ENCODE data around the gene MALL. TPM values are rescaled to one million over a fixed set of nuclear protein-coding genes. Genes with fewer than 3 reads are reported as not detected.
A peak's percentile ranks its signal among the peaks of the same experiment; 100 is the strongest.

The MALL gene
- total RNA-seq, 1 experiment from 2014 or later, result 32.4 TPM

GRCh38 chr2:110107092-110108079 is 8.2 kb downstream of the MALL start:
- H2AFZ ChIP-seq, result no peak overlapping the region
- DNase-seq, result peak in 1 of 2 experiments; percentile 62
- H3K36me3 ChIP-seq (ENCODE audit: low read depth), result peaks cover 25% of the 10 kb centered on the region; the same call in 1 of the 2 replicates
- ChIA-PET CTCF (no interaction called here), POLR2A (ENCODE audit: unreplicated experiment) (interaction anchor here (0.6 kb wide), 1 partner anchor 26 kb away, joined by 8 read pairs; no protein-coding TSS in a partner anchor)
- peak overlapping the region; percentile 35; the same call in 1 of the 2 replicates for H3K4me3 ChIP-seq
- H3K4me2 ChIP-seq, result peak overlapping the region; percentile 75
- H3K27ac ChIP-seq, result peak overlapping the region; percentile 100
- peaks cover 84% of the 10 kb centered on the region for H3K4me1 ChIP-seq (replicated peaks; ENCODE audit: insufficient read depth)
- H3K9me2 ChIP-seq (ENCODE audit: insufficient read depth), result no peaks in the 10 kb centered on the region
- intact Hi-C loops (cut with micrococcal nuclease; ENCODE audit: unreplicated experiment), result loop anchor here (2.0 kb wide), 1 partner anchor 49 kb away; no protein-coding TSS in a partner anchor
- TF ChIP-seq CTCF (conservative IDR thresholded peaks at IDR 0.05) (no peak), EZH2 (IDR thresholded peaks at IDR 0.05; ENCODE audit: low read depth) (no peak)
- H3K27me3 ChIP-seq (ENCODE audit: insufficient read depth, low read depth), result no peaks in the 10 kb centered on the region
- H3K79me2 ChIP-seq (ENCODE audit: low read depth), result peaks cover 87% of the 10 kb centered on the region
- no peaks in the 10 kb centered on the region for H4K20me1 ChIP-seq (ENCODE audit: insufficient read depth)
- peaks cover 60% of the 10 kb centered on the region for H3F3A ChIP-seq (ENCODE audit: insufficient read depth, low read depth)
- TSS peak; percentile 51 for BruUV-seq (replicated peaks)
- peaks cover 15% of the 10 kb centered on the region; the same call in 1 of the 2 replicates for H3K9me3 ChIP-seq (ENCODE audit: insufficient read depth, low read depth)

- peaks cover 80% of the 10 kb centered on the region for H3K79me2 ChIP-seq (ENCODE audit: low read depth)
- peak in 1 of 2 experiments; percentile 78 for DNase-seq
- peak overlapping the region; percentile 35; the same call in 1 of the 2 replicates for H3K4me3 ChIP-seq
- H3F3A ChIP-seq (ENCODE audit: insufficient read depth, low read depth), result peaks cover 67% of the 10 kb centered on the region
- peak overlapping the region; percentile 75 for H3K4me2 ChIP-seq
- H3K4me1 ChIP-seq (replicated peaks; ENCODE audit: insufficient read depth), result peaks cover 84% of the 10 kb centered on the region
- peaks cover 10% of the 10 kb centered on the region; the same call in 1 of the 2 replicates for H3K9me3 ChIP-seq (ENCODE audit: insufficient read depth, low read depth)
- H3K27ac ChIP-seq, result peak overlapping the region; percentile 100
- H3K27me3 ChIP-seq (ENCODE audit: insufficient read depth, low read depth), result no peaks in the 10 kb centered on the region
- no peaks in the 10 kb centered on the region for H4K20me1 ChIP-seq (ENCODE audit: insufficient read depth)
- no TSS peak for BruUV-seq (replicated peaks)
- TF ChIP-seq CTCF (conservative IDR thresholded peaks at IDR 0.05), result no peak
- no peak for TF ChIP-seq EZH2 (IDR thresholded peaks at IDR 0.05; ENCODE audit: low read depth)
- POLR2A ChIA-PET (ENCODE audit: unreplicated experiment), result interaction anchor here (1.1 kb wide), 1 partner anchor 9 kb away, joined by 4 read pairs; no protein-coding TSS in a partner anchor
- H2AFZ ChIP-seq, result no peak overlapping the region
- intact Hi-C loops (cut with micrococcal nuclease; ENCODE audit: unreplicated experiment), result loop anchor here (1.0 to 2.0 kb wide), 2 partner anchors 9 to 50 kb away; partner anchors contain the start of gene MALL
- CTCF ChIA-PET, result no interaction called here
- H3K36me3 ChIP-seq (ENCODE audit: low read depth), result peaks cover 18% of the 10 kb centered on the region; the same call in 1 of the 2 replicates
- no peaks in the 10 kb centered on the region for H3K9me2 ChIP-seq (ENCODE audit: insufficient read depth)
Measured at GRCh38 chr2:110106642-110107041, 9.0 kb downstream of the MALL start.

Measured in PC-9 (cell line).